Muscle layer of duodenum (tissue), 2 donors: ENCODE measurements around the gene S100A7.
"Not testable (repeated sequence)": the region's sequence is repeated elsewhere in the genome, so short reads cannot be mapped to it uniquely, and the experiment has no call there.

Source experiments
- H3K27ac ChIP-seq: one replicate; pipeline ENCODE4 v1.7.0; 2013; ENCODE audit warnings: mild to moderate bottlenecking, low read length
- H3K27me3 ChIP-seq: one replicate; pipeline ENCODE4 v1.7.0; 2013; ENCODE audit warnings: low read depth, mild to moderate bottlenecking, control low read depth, low read length
- H3K36me3 ChIP-seq, 2 donors: one replicate each; pipeline ENCODE4 v1.7.0; 2013; ENCODE audit warnings: low read length in 2 of 2, control low read depth in 1 of 2, mild to moderate bottlenecking in 1 of 2; ENCODE audit not compliant: insufficient read depth in 2 of 2, control insufficient read depth in 1 of 2
- H3K4me1 ChIP-seq, 2 donors: one replicate each; pipeline ENCODE4 v1.7.0; 2013; ENCODE audit warnings: low read length in 2 of 2, mild to moderate bottlenecking in 2 of 2, control low read depth in 1 of 2, moderate library complexity in 1 of 2; ENCODE audit not compliant: insufficient read depth in 2 of 2, control insufficient read depth in 1 of 2
- H3K4me3 ChIP-seq, 2 donors: one replicate each; pipeline ENCODE4 v1.7.0; 2013; ENCODE audit warnings: low read length in 2 of 2, low read depth in 1 of 2, mild to moderate bottlenecking in 1 of 2
- H3K9me3 ChIP-seq, 2 donors: one replicate each; pipeline ENCODE4 v1.7.0; 2013; ENCODE audit warnings: low read length in 2 of 2, control low read depth in 1 of 2, mild to moderate bottlenecking in 1 of 2; ENCODE audit not compliant: control insufficient read depth in 1 of 2
- donor health status: healthy.

Gene S100A7

DNA sequence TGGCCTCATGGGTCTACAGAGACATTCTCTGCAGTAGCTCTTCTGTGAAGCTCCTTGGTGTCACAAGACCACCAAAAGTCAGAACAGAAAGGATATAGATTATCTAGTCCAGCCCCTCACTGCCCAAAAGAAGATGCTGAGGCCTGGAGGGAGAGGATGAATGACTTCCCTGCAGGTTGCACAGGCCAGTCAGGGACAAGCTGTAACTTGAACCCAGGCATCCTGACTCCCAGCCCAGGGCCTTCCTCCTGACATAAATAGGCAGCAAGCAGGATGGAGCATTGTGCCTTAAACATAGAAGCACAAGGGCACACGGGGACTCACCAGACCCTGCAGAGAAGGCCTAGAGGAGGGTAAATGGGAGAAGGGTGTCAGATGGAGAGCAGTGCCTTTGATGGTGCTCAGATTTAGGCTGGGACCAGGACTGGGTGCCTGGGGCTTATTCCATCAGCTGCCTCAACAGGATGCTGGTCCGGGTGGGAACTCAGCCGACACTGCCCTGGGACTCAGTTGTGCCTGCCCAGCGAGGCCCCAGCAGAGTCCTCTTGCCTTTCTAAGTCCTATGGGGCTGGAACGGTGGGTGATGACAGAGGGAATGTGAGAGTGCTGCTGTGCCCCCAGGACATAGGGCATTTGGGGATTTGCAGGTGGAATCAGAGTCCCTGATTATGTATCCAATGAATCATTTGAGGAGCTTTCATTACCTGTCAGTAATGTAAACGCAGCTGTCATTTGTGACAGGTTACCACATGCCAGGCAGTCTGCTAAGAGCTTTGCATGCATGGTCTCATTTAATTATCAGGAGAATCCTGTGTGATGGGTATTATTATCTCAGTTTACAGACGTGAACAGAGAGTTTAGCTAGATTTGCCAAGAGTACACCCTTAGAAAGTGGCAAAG, 30.9 kb downstream of the S100A7 start:
- Histone ChIP-seq H3K9me3 (no peaks in the 10 kb centered on the region), H3K27ac (no peak overlapping the region), H3K27me3 (no peaks in the 10 kb centered on the region), H3K36me3 (no peaks in the 10 kb centered on the region), H3K4me3 (no peak overlapping the region), H3K4me1 (no peaks in the 10 kb centered on the region)

GRCh38 chr1:153428791-153429190, 31.7 kb downstream of the S100A7 start:
- Histone ChIP-seq H3K4me1 (no peaks in the 10 kb centered on the region), H3K4me3 (no peak overlapping the region), H3K9me3 (no peaks in the 10 kb centered on the region), H3K27ac (no peak overlapping the region), H3K27me3 (no peaks in the 10 kb centered on the region), H3K36me3 (no peaks in the 10 kb centered on the region)

- Histone ChIP-seq H3K36me3 (no peaks in the 10 kb centered on the region), H3K27ac (no peak overlapping the region), H3K27me3 (no peaks in the 10 kb centered on the region), H3K4me1 (no peaks in the 10 kb centered on the region), H3K4me3 (no peak overlapping the region), H3K9me3 (no peaks in the 10 kb centered on the region)
These were observed 32.3 kb downstream of the S100A7 start for GRCh38 chr1:153428073-153428638.

DNA sequence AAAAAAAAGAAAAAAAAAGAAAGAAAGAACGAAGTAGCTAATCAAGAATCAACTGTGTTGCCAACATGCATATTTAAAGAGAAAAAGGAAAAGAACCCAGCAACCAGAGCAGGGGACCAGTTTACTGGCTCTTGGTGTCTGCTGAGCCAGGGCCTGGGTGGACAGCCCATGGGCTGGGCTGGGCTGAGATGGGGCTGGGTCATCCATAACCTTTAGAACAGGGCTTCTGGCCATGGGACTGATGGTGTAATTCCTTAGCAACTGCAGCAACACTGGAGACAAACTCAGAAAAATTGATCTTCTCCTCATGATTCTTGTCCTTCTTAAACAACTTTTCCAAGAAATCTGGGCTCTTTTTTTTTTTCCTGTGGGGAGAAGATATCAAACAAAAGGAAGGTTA, 33.6 kb downstream of the S100A7 start:
- no peaks in the 10 kb centered on the region for H3K27me3 ChIP-seq
- H3K4me1 ChIP-seq, result no peaks in the 10 kb centered on the region

GRCh38 chr1:153422450-153423068, 37.9 kb downstream of the S100A7 start:
- no peaks in the 10 kb centered on the region for H3K27me3 ChIP-seq
- H3K9me3 ChIP-seq, result no peaks in the 10 kb centered on the region
- no peaks in the 10 kb centered on the region for H3K4me1 ChIP-seq
- H3K36me3 ChIP-seq, result no peaks in the 10 kb centered on the region
- no peak overlapping the region for H3K4me3 ChIP-seq
- H3K27ac ChIP-seq, result no peak overlapping the region

More for the DNA sequence above, 33.6 kb downstream of the S100A7 start:
- Histone ChIP-seq H3K4me3 (no peak overlapping the region), H3K9me3 (no peaks in the 10 kb centered on the region), H3K27ac (no peak overlapping the region), H3K36me3 (no peaks in the 10 kb centered on the region)

- Histone ChIP-seq H3K27me3 (no peaks in the 10 kb centered on the region), H3K4me1 (no peaks in the 10 kb centered on the region), H3K4me3 (no peak overlapping the region), H3K27ac (no peak overlapping the region), H3K9me3 (no peaks in the 10 kb centered on the region), H3K36me3 (no peaks in the 10 kb centered on the region)
These were observed 40.1 kb downstream of the S100A7 start for GRCh38 chr1:153420306-153420705.

GRCh38 chr1:153419436-153419793, 41.0 kb downstream of the S100A7 start:
- not testable (repeated sequence) for H3K27ac ChIP-seq, H3K4me1 ChIP-seq, H3K4me3 ChIP-seq, H3K36me3 ChIP-seq, H3K27me3 ChIP-seq, H3K9me3 ChIP-seq

DNA sequence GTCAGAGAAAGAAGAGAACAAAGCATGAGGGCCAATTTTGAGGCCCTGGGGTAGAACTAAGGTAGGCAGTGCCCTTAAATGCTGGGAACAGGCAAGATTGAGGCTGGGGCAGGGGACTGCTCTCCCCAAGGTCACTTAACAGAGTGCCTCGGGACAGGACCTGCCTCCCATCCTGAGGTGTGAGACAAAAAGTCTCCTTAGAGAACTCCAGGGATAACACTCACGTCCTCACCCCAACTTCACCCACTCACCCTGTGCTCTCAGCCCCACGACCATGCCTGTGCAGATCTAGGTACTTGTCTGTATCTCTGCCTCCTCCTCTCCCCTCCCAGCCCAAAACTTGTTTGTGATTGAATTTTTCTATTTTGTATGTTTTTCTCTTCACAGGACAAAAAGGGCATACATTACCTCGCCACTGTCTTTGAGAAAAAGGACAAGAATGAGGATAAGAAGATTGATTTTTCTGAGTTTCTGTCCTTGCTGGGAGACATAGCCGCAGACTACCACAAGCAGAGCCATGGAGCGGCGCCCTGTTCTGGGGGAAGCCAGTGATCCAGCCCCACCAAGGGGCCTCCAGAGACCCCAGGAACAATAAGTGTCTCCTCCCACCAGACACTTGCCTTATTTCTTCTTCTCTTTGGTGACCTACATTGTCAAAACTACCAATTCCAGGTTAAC, 41.6 kb downstream of the S100A7 start:
- not testable (repeated sequence) for H3K9me3 ChIP-seq, H3K4me3 ChIP-seq, H3K27me3 ChIP-seq, H3K36me3 ChIP-seq, H3K27ac ChIP-seq, H3K4me1 ChIP-seq

DNA sequence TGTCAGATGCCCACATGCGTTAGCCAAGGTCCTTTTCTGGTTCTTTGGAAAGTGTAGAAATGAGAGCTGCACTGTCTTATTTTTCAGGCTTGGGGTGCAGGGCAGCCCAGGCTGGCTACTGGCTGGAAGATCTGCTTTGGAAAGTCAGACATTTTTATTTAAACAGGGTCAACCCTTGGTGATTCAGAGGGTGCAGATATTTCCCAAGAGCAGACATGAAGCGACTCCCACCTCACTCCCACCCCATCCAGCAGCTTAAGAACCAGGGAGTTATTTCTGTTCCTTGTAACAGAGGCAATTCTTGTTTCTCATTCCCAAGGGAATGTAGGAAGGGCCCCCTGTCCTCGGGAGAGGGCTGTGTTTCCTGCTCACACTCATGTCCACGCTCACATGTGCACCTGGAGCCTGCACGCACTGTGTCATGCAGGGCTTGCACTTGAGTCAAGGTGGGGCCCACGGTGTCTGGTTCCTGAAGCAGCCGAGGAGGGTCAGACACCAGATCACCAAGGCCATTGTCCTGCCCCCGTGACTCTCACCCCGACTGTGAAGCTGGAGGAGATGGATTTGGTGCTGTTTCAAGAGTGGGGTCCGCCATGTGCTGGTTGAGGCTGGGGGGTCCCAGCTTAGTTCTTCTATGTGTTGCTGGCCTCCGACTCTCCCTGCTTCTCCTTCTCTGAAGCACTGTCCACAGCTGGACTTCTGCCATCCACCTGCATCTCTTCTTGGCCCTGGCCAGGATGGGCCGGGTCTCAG, 43.1 kb downstream of the S100A7 start:
- Histone ChIP-seq H3K36me3 (no peaks in the 10 kb centered on the region), H3K4me3 (no peak overlapping the region), H3K9me3 (no peaks in the 10 kb centered on the region), H3K4me1 (no peaks in the 10 kb centered on the region), H3K27ac (no peak overlapping the region), H3K27me3 (no peaks in the 10 kb centered on the region)

- Histone ChIP-seq H3K4me3 (no peak within 1 kb of the TSS), H3K9me3 (no peaks in the 10 kb centered on the region), H3K27me3 (no peaks in the 10 kb centered on the region), H3K27ac (no peak within 1 kb of the TSS), H3K36me3 (no peaks in the 10 kb centered on the region), H3K4me1 (no peaks in the 10 kb centered on the region)
These were observed 44.4 kb downstream of the S100A7 start, which contains the start of gene S100A7A for GRCh38 chr1:153415850-153416570. Gene S100A7A (plus strand): TSS chr1:153416520. CDS start chr1:153418083, 1,563 bp downstream.
